Osteocyte (in vitro differentiated cells): ENCODE data around the gene OSBPL10. TPM values are rescaled to one million over a fixed set of nuclear protein-coding genes. Genes with fewer than 3 reads are reported as not detected.

Experiments
- DNase-seq: peaks from one replicate; pipeline ENCODE4 v3.0.0; 2021; ENCODE audit warnings: mixed read lengths; ENCODE audit not compliant: unreplicated experiment; ENCODE audit errors: extremely low spot score
- H3K27ac Mint-ChIP-seq: one replicate; pipeline ENCODE4 v1.8.0; 2021; ENCODE audit warnings: mild to moderate bottlenecking, mixed read lengths; ENCODE audit not compliant: unreplicated experiment
- H3K27me3 Mint-ChIP-seq: one replicate; pipeline ENCODE4 v1.8.0; 2021; ENCODE audit warnings: mixed read lengths; ENCODE audit not compliant: unreplicated experiment
- H3K36me3 Mint-ChIP-seq: one replicate; pipeline ENCODE4 v1.8.0; 2021; ENCODE audit warnings: mixed read lengths; ENCODE audit not compliant: unreplicated experiment
- H3K4me1 Mint-ChIP-seq: one replicate; pipeline ENCODE4 v1.8.0; 2021; ENCODE audit warnings: mixed read lengths; ENCODE audit not compliant: unreplicated experiment
- H3K4me3 Mint-ChIP-seq: one replicate; pipeline ENCODE4 v1.8.0; 2021; ENCODE audit warnings: mild to moderate bottlenecking, moderate library complexity, mixed read lengths; ENCODE audit not compliant: unreplicated experiment
- H3K9me3 Mint-ChIP-seq: one replicate; pipeline ENCODE4 v1.8.0; 2021; ENCODE audit warnings: mixed read lengths; ENCODE audit not compliant: unreplicated experiment
- total RNA-seq: library from RNA; stranded (reverse); gene quantifications from 2 replicates; pipeline ENCODE4 v1.2.1, GENCODE V29; 2021
- TF ChIP-seq, protein P1 (sequence below): fragments of 200-600 bp; sonication (generic); IDR thresholded peaks from 2 replicates; pipeline ENCODE4 v1.5.0; 2021; ENCODE audit warnings: antibody characterized with exemption, mild to moderate bottlenecking, moderate library complexity

Gene OSBPL10
- total RNA-seq, 1 donor from 2014 or later: 21.7 TPM

DNA sequence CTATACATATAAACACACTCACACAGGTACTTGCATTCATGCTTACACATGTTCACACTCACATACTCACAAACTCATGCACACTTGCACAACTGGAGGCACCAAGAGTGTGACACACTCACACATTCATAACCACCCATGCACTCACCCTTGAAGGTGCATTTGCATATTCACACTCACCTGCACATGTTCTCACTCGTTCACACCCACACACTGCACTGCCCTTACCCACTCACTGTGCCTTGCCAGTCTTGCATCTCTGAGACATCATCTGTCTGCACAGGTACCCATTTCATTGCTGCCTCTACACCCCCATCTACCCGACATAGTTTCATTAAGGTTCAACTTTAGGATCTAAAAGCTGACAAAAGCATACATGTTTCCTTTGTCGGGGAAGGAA, 95.8 kb downstream of the OSBPL10 start:
- Mint-ChIP-seq H3K4me1 (peaks cover 6% of the 10 kb centered on the region), H3K27ac (no peak overlapping the region)
- TF ChIP-seq, protein P1, sequence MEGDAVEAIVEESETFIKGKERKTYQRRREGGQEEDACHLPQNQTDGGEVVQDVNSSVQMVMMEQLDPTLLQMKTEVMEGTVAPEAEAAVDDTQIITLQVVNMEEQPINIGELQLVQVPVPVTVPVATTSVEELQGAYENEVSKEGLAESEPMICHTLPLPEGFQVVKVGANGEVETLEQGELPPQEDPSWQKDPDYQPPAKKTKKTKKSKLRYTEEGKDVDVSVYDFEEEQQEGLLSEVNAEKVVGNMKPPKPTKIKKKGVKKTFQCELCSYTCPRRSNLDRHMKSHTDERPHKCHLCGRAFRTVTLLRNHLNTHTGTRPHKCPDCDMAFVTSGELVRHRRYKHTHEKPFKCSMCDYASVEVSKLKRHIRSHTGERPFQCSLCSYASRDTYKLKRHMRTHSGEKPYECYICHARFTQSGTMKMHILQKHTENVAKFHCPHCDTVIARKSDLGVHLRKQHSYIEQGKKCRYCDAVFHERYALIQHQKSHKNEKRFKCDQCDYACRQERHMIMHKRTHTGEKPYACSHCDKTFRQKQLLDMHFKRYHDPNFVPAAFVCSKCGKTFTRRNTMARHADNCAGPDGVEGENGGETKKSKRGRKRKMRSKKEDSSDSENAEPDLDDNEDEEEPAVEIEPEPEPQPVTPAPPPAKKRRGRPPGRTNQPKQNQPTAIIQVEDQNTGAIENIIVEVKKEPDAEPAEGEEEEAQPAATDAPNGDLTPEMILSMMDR: no peak

DNA sequence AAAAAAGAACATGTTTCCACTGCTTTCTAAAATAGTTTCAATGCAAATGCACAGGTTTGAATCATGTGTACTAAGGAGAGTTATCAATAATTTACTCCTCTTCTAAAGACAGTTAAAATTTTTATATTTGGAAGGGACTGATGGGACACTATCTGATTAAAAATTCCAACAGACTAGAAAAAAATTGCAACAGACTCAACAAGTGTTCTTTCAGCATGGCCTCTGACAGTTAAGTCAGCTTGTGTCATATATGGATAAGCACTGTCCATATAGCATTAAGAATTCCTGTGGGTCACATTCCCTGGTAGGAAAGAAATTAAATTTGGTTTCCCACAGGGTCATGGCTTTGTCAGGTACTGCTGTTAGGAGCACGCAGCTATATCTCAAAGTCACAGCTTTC, 96.8 kb downstream of the OSBPL10 start:
- H3K4me3 Mint-ChIP-seq: no peak overlapping the region
- no peak for DNase-seq
- TF ChIP-seq, protein P1: no peak
- H3K27me3 Mint-ChIP-seq: no peaks in the 10 kb centered on the region
- no peak overlapping the region for H3K27ac Mint-ChIP-seq
- H3K9me3 Mint-ChIP-seq: peaks cover 6% of the 10 kb centered on the region
- H3K36me3 Mint-ChIP-seq: no peaks in the 10 kb centered on the region
- peaks cover 6% of the 10 kb centered on the region for H3K4me1 Mint-ChIP-seq

More for the DNA sequence above, 95.8 kb downstream of the OSBPL10 start:
- Mint-ChIP-seq H3K36me3 (no peaks in the 10 kb centered on the region), H3K9me3 (peaks cover 6% of the 10 kb centered on the region), H3K27me3 (no peaks in the 10 kb centered on the region), H3K4me3 (no peak overlapping the region)
- no peak for DNase-seq

DNA sequence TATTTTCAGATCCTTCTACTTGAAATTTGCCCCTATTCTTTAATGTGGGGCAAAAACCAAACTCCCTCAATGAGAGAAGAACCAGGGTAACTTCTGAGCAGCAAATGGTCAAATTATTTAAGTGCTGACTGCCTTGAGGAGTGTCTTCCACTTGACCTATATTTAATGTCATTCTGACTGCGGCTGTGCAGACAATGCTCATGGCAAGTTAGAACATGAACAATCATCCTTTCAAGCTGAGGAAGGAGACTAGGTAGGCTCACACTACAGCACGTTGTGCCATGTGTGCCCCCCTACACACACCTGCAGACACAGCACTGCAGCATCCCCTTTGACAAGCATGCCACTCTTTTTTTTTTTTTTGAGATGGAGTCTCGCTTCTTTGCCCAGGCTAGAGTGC, 98.2 kb downstream of the OSBPL10 start:
- no peak overlapping the region for H3K27ac Mint-ChIP-seq
- peaks cover 1% of the 10 kb centered on the region for H3K9me3 Mint-ChIP-seq
- peaks cover 6% of the 10 kb centered on the region for H3K4me1 Mint-ChIP-seq
- TF ChIP-seq, protein P1: no peak
- no peak for DNase-seq
- H3K36me3 Mint-ChIP-seq: no peaks in the 10 kb centered on the region
- no peak overlapping the region for H3K4me3 Mint-ChIP-seq
- no peaks in the 10 kb centered on the region for H3K27me3 Mint-ChIP-seq

DNA sequence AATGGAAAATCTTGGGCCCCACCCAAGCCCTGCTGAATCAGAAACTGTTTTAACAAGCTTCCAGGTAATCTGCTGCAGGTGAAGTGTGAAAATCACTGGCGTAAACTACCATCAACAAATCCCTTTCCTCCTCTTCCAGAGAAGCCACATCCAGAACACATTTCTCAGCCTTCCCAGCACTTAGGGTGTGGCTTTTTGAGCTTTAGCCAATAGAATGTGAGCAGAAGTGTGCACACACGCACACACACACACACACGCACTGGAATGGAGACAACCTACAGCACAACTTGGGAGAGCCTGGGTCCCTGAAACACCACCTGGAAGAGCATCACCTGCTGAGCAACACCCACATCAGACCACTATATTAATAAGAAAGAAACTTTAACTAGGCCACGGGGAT, 98.6 kb downstream of the OSBPL10 start:
- TF ChIP-seq, protein P1: no peak
- peaks cover 6% of the 10 kb centered on the region for H3K4me1 Mint-ChIP-seq
- H3K9me3 Mint-ChIP-seq: no peaks in the 10 kb centered on the region
- H3K27ac Mint-ChIP-seq: no peak overlapping the region
- H3K36me3 Mint-ChIP-seq: no peaks in the 10 kb centered on the region
- DNase-seq: no peak
- no peak overlapping the region for H3K4me3 Mint-ChIP-seq
- no peaks in the 10 kb centered on the region for H3K27me3 Mint-ChIP-seq

GRCh38 chr3:31880482-31881078, 100.5 kb downstream of the OSBPL10 start:
- peaks cover 23% of the 10 kb centered on the region for H3K4me1 Mint-ChIP-seq
- no peak overlapping the region for H3K27ac Mint-ChIP-seq
- H3K27me3 Mint-ChIP-seq: no peaks in the 10 kb centered on the region
- no peaks in the 10 kb centered on the region for H3K9me3 Mint-ChIP-seq
- DNase-seq: no peak
- TF ChIP-seq, protein P1: no peak
- no peak overlapping the region for H3K4me3 Mint-ChIP-seq
- H3K36me3 Mint-ChIP-seq: no peaks in the 10 kb centered on the region
